Fibroblast of skin of left quadriceps (primary cell): ENCODE results near the gene UBXN2A.
"Not testable (repeated sequence)": the region's sequence is repeated elsewhere in the genome, so short reads cannot be mapped to it uniquely, and the experiment has no call there.

ENCODE experiments used
- DNase-seq, 2 experiments: peaks; one replicate each; pipeline ENCODE4 v3.0.0-alpha.2; 2013; ENCODE audit warnings: low read depth in 2 of 2

The UBXN2A gene

DNA sequence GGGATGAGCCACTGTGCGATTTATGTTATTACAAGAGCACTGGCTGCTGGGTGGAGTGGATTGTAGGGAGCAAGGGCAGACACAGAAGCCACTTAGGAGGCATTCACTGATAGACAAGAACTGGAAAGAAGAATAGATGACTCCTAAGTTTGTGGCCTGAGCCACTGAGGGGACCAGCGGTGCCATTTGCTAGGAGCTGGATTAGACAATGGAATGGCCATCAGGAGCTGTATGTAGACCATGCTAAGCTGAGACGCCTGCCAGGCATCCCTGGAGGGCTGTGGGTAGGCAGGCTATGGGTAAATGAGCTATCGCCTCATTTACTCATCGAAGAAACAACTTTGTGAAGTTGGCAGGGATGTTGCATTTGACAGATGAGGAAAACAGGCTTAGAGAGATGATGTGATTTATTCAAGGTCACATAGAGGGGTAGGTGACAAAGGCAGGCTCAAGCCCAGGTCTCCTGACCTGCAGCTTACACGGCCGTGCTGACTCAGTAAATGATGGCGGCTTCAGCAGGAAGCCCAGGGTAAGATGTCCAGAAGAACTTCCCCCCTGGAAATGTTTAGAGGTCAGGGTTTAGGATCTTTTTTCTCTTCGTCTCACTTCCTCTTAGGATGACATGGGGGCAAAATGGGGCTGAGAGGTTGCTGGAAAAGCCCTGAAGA, 72.4 kb downstream of the UBXN2A start:
- DNase-seq, result no peak

DNA sequence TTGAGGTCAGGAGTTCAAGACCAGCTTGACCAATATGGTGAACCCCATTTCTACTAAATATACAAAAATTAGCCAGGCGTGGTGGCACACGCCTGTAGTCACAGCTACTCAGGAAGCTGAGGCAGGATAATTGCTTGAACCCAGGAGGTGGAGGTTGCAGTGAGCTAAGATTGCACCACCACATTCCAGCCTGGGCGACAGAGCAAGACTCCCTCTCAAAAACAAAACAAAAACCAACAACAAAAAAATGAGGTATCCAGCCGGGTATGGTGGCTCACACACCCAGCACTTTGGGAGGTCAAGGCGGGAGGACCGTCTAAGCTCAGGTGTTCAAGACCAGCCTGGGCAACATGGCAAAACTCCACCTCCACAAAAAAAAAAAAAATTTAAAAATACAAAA, 74.6 kb downstream of the UBXN2A start:
- not testable (repeated sequence) for DNase-seq

DNA sequence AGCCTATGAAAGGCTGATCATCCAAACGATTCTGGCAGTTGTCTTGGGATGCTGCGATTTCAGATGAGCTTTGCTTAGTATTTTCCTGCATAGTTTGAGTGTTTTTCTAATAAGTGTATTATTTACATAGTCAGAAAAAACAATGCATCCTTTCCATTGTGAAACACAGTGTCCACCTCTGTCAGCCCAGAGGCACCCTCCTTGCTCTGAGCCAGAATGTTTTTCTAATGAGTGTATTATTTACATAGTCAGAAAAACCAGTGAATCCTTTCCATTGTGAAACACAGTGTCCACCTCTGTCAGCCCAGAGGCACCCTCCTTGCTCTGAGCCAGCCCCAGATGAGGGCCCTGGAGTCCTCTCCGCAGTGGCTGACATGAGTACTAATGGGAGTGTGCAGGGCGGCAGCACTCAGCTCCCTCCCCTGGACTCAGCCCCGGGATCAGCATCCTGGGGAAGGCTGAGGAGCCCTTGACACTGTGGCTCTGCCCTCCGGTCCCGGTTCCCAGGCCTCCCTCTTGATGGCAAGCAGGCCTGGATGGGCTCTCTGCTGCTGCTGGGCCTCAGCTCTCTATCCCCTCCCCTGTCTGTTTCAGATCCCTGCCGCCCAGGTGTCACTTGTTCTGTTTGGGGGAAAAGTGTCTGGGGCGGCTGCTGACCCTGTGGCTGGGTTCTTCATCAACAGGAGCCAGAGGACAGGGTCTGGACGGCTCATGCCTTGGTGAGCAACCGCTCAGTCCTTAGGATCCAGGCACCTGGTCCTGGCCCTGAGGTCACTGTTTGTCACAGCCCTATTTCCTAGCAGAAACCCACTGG, 75.5 kb downstream of the UBXN2A start:
- DNase-seq, result peak; percentile 14 to 20

DNA sequence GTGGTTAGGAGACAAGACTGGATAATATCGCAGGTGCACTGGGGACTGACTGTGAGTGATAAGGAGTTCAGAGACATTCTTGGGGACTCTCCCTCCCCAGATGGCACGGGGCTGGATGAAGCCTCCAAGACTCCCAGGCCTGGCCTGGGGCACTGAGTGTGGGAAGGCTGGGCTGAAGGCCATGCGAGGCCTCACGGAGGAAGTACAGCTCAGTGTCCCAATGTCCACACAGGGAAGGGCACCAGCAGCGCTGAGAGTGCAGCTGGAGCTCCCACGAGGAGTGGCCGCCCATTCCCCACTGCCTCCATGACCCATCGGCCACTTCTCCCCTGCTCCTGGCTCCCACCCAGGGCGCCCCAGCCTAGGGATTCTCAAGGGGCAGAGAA, 76.1 kb downstream of the UBXN2A start:
- DNase-seq, result no peak

DNA sequence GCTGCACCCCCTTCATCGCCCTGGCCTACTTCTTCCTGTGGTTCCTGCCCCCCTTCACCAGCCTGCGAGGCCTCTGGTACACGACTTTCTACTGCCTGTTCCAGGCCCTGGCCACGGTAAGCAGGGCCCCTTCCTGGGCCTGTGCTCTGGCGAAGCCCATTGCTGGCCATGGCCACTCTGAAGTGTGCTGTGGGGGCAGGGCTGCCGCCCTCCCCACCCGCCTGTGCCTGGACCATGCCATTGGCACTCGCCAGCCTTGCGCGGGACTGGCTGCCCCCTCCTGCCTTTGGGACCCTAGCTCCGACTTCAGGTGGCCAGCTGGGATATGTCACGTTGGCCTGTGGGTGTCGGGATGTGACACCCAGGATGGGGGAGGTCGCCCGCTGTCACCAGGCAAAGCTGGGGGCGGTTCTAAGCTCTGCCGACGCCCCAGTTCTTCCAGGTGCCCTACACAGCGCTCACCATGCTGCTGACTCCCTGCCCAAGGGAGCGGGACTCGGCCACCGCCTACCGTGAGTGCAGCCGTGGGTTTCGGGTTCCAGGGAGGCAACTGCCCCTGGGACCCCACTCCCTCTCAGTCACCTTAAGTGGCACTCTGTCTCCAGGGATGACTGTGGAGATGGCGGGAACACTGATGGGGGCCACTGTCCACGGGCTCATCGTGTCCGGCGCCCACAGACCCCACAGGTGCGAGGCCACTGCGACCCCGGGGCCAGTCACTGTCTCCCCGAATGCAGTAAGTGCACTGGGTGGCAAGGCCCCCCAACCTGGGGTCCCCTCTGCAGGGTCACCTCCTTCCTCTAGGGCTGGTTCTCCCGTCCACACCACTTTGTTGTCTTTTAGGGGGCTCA, 76.8 kb downstream of the UBXN2A start:
- DNase-seq, result no peak

DNA sequence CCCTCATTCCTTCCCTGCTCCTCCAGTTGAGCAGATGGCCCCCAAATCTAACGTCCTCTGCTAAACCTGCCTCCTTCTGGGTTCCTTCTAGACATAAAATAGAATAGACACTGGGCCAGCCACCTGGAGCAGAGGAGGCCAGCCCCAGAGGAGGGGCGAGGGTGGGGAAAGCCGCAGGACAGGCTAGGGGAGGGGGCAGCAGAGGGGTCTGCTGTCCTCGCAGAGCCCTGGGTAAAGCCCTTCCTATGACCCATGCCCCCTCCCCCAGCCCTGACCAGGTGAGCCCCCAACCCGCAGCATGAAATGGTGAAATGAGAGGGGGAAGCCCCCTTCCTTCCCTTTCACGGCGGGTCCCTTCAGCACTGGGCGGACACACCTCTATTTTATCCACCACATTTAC, 77.4 kb downstream of the UBXN2A start:
- DNase-seq, result no peak

DNA sequence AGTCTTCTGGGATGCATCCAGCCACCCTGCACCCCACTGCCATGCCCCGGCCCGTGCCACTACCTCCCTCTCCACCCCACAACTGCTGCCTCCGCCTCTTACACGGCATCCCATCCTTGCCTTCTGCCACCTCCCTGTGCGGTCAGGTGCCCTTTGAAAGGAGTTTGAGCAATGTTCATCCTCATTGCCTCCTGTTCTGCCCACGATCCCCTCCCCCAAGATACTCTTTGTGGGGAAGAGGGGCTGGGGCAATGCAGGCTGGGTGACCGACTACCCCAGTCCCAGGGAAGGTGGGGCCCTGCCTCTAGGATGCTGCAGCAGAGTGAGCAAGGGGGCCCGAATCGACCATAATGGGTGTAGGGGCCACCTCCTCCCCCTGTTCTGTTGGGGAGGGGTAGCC, 78.0 kb downstream of the UBXN2A start:
- no peak for DNase-seq

DNA sequence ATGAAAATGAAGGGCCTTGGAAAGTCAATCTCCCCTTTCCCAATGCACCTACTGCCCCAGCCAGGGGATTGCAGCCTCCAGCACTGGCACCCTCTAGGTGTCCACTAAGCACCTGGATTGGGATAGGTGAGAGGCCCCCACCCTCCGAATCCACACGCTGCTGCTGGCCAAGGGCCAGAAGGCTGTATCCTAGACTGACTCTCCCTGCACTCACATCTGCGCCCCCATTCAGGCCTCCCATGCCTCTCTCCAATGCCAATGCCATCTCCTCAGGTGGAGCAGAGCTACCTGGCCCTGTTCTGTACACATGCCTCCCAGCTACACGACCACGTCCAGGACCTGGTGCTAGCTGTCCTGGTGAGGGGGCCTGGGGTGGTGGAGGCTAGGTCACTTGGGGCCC, 79.5 kb downstream of the UBXN2A start:
- no peak for DNase-seq

DNA sequence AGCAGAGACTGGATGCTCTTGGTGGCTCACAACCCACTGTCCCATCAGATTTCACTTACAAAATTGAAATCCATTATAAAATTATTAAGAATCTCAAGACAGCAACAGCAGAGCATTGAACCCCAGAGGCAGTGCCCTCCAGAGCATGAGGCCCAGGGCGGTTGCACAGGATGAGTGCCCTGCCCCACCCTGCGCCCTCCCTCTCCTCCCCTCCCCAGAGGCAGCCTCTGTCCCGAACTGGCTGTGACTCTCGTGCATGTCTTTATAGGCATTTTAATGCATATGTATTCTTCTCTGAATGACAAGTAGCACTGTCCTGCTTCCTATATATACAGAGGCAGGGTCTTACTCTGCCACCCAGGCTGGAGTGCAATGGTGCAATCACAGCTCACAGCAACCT, 80.0 kb downstream of the UBXN2A start:
- DNase-seq, result no peak

DNA sequence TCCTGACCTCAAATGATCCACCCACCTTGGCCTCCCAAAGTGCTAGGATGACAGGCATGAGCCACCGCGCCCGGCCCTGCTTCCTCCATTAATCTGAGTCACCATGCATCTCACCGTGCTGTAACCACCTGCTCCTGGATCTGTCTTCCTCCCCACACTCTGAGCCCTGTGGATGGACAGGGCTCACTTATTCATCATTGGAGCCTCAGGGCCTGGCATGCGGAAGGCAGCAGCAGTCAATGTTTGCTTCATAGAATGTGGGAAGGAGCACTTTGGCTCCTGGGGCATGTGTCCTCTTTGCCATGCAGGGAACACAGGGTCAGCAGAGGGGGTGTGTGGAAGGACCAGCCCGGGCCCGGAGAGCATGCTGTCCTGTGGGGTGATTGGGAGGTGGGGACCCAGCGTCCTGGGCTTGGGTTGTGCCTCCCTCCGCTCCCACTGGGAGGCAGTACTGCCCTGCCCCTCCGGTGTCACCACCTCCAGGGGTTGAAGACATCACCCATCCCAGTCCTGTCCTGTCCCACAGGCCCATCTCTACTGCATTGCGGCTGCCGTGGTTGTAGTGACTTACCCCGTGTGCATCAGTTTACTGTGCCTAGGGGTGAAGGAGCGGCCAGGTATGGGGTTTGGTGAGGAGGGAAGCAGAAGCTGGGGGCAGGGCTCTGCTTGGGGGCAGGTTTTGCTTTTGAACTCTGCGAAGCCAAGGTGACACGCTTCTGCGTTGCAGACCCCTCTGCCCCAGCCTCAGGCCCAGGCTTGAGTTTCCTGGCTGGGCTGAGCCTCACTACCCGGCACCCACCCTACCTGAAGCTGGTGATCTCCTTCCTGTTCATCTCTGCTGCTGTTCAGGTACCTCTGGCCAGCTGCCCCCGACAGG, 81.1 kb downstream of the UBXN2A start:
- no peak for DNase-seq

DNA sequence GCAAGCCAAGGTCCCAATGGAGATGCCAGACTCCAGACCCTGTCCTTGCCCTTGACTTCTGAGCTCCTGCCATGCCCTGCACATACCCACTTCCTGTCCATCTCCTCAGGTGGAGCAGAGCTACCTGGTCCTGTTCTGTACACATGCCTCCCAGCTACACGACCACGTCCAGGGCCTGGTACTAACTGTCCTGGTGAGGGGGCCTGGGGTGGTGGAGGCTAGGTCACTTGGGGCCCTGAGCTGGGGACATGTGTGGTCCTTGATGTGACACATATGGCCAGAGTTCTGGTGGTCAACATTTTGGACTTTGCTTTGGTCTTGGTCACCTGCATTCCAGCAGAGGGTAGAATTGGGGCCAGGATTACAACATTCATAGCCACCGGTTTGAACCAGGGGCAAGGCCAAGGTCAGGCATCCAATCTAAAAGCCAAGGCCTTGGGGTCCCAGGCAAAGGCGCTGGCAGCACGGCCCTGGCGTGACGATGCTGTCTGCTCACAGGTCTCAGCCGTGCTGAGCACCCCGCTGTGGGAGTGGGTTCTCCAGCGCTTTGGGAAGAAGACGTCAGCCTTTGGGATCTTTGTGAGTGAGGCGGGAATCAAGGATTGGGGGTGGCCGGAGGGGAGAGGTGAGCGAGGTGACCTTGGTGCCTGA, 82.2 kb downstream of the UBXN2A start:
- no peak for DNase-seq

DNA sequence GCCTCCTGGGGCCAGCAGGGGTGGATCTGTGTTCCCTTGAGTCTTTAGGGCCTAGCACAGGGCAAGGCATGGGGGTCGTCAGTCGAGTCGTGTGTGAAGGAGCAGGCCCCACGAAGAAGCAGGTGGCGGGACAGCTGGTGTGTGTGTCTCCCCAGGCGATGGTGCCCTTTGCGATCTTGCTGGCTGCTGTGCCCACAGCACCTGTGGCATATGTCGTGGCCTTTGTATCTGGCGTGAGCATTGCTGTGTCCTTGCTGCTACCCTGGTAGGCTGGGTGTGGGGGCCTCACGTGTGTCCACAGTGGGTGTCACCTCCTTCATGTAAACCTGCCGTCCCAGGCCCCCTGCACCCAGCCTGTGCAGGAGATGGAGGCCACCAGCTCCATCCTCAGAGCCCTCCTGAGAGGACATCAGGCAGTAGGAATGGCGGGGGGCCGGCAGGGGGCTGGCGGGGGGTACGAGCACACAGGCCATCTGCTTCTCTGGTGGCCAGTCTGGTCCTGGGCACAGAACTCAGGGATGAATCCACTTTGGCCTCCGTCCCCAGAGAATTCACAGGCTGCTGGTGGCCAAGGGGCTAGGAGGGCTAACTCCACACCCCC, 82.8 kb downstream of the UBXN2A start:
- DNase-seq, result no peak

DNA sequence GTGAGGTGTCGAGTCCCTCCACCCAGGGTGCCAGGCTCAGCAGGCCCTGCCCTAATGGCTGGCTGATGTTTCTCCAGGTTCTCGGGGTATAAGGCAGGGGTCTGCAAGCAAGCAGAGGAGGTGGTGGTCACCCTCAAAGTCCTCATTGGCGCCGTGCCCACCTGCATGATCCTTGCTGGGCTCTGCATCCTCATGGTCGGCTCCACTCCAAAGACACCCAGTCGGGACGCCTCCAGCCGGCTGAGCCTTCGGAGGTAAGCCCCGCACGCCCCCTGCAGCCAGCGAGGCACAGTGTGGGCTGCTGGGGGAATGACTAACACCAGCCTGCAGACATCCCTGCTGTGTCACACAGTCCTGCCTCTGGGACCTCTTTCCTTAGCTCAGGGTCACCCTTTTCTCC, 83.8 kb downstream of the UBXN2A start:
- no peak for DNase-seq

DNA sequence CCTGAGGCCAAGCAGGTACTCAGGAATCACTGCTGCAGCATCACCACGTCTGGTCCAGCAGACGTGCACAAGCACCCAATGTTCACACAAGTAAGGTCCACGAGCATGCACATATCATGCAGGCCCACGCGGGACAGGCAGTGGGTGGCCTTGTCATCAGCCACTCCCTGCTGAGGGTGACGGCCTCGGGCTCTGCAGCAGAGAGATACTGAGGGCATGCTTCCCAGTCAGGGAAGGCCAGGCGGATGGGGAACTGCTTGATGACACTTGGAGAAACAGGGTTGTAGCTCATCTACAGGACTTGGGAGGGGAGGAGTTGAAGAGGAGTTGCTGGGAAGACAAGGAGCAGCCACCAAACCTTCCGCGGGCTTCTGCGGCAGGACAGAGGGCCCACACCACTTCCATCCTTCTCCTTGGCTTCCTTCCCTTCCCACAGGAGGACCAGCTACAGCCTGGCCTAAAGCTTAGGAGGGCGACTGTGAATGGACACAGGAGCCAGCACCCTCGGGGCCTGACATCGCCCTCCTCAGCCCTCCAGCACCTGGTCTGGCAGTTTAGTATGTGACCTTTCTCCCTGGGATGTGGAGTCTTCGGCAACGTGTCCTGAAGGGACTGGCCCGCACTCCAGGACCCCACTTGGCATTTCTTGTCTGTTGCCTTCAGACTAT, 84.9 kb downstream of the UBXN2A start:
- no peak for DNase-seq

DNA sequence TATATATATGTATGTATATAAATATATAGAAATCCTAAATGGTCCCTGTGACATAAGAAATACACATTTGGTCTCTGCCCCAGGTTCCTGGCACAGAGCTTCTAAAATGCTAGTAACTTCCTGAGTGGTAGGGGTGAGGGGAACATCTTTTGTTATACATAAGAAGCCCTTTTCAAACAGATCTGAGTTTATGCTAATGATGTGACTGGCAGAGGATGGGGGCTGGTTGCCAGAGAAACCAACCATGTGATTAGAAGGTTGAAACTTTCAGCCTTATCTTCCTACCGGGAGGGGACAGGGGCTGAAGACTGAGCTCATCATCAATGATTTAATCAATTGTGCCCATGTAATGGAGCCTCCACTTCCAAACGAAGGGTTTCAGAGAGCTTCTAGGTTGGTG, 86.0 kb downstream of the UBXN2A start:
- no peak for DNase-seq

DNA sequence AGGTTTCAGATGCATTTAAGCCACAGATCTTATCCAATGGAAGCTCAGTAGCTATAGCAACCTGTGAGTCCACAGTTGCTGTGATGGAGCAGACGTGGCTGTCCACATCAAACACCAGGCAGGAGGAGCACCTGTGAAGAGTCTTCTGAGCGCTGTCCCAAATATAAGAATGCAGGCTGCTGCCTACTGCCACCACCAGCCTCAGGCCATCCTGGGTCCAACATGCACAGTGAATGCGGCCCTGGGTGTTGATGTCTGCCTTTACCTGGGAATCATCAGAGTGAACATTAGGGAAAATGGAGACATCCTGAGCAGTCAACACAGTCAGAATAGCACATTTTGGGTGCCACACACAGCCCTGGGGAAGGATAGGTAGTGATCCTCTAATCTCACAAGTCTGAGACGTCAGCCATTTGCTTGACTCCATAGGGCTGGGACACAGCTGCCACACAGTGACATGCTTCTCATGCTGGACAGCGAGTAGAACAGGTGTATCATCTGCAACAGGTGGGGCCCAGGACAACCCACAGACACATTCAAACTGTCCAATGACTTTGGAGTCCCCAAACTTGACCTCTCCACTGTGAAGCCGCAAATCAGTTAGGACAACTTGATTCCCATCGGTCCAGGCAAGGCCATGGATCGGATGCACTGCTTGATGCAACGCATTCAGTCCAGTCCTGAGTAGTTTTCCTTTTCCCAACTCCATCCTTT, 98.7 kb downstream of the UBXN2A start:
- no peak for DNase-seq

DNA sequence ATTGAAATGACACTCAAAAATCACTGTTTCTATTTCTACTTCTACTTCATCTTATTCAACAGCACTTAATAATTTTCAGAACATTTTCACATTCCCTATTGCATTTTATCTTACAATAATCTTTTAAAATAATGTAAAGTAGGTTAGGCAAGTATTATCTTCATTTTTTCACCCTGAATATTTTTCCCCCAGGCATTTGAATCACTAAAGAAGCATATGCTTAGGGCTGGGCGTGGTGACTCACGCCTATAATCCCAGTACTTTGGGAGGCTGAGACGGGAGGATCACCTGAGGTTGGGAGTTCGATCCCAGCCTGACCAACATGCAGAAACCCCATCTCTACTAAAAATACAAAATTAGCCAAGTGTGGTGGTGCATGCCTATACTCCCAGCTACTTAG, 100.2 kb downstream of the UBXN2A start:
- DNase-seq, result no peak

DNA sequence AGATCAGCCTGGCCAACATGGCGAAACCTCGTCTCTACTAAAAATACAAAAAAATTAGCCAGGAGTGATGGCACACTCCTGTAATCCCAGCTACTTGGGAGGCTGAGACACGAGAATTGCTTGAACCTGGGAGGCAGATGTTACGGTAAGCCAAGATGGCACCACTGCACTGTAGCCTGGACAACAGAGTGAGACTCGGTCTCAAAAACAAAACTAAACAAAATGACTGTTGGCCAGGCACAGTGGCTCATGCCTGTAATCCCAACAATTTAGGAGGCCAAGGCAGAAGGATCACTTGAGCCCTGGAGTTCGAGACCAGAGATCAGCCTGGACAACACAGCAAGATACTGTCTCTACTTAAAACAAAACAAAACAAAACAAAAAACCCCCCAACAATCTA, 102.9 kb downstream of the UBXN2A start:
- DNase-seq, result not testable (repeated sequence)
